ENCODE results near the gene RNF17.

RNF17 gene

GRCh38 chr13:24863748-24864540 lies 100.0 kb downstream of the RNF17 start:
- in situ Hi-C loops (cut with MboI; ENCODE audit: low sequenced_read_pairs, unreplicated experiment), result no loop called here
- no peak for DNase-seq (ENCODE audit: low spot score)
- TF ChIP-seq, protein P1, sequence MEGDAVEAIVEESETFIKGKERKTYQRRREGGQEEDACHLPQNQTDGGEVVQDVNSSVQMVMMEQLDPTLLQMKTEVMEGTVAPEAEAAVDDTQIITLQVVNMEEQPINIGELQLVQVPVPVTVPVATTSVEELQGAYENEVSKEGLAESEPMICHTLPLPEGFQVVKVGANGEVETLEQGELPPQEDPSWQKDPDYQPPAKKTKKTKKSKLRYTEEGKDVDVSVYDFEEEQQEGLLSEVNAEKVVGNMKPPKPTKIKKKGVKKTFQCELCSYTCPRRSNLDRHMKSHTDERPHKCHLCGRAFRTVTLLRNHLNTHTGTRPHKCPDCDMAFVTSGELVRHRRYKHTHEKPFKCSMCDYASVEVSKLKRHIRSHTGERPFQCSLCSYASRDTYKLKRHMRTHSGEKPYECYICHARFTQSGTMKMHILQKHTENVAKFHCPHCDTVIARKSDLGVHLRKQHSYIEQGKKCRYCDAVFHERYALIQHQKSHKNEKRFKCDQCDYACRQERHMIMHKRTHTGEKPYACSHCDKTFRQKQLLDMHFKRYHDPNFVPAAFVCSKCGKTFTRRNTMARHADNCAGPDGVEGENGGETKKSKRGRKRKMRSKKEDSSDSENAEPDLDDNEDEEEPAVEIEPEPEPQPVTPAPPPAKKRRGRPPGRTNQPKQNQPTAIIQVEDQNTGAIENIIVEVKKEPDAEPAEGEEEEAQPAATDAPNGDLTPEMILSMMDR (IDR thresholded peaks at IDR 0.05; ENCODE audit: borderline replicate concordance, control extremely low read depth, extremely low read depth, insufficient read depth, missing control alignments), result no peak

GRCh38 chr13:24864579-24864978 lies 100.6 kb downstream of the RNF17 start:
- TF ChIP-seq, protein P1 (IDR thresholded peaks at IDR 0.05; ENCODE audit: borderline replicate concordance, control extremely low read depth, extremely low read depth, insufficient read depth, missing control alignments), result no peak
- no peak for DNase-seq (ENCODE audit: low spot score)

DNA sequence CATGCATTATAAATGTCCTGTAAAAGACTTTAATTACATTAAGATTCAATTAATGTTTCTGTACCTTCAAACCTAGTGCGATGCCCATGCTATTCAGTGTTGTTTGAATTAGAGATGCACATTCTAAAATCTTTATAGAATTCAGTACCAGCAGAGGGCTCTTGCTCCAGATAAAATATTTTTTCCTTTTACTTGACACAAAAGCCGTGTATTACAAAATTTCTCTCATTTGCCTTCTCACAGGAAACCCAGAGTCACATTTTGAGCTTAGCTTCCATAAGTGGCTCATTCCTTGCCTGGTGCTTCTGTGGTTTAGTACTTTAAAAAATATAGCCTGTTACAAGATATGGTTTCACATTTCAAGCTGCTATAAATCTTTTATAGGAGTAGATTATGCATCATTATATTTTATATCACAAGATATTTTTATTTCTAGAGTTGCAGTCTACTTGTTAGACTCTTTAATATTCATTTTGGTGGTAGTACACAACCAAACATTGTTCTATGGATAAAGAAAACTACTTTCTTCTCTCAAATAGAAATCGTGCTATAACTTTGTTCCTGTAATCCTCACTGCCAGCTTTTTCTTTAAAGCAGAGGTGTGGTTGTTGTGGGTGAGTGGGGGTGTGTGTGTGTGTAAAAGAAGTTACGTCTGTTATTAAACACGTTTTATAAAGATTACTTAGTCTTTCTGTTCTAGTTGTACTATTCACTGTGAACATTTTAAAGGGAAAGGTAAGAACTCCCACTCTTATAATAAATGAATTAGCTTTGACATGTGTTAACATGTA lies 101.4 kb downstream of the RNF17 start:
- in situ Hi-C loops (cut with MboI; ENCODE audit: low sequenced_read_pairs, unreplicated experiment), result no loop called here
- DNase-seq (ENCODE audit: low spot score), result no peak
- TF ChIP-seq, protein P1 (IDR thresholded peaks at IDR 0.05; ENCODE audit: borderline replicate concordance, control extremely low read depth, extremely low read depth, insufficient read depth, missing control alignments), result no peak

More at GRCh38 chr13:24864579-24864978, 100.6 kb downstream of the RNF17 start:
- in situ Hi-C loops (cut with MboI; ENCODE audit: low sequenced_read_pairs, unreplicated experiment), result no loop called here

GRCh38 chr13:24866488-24866887 lies 102.5 kb downstream of the RNF17 start:
- DNase-seq (ENCODE audit: low spot score), result no peak
- in situ Hi-C loops (cut with MboI; ENCODE audit: low sequenced_read_pairs, unreplicated experiment), result no loop called here
- TF ChIP-seq, protein P1 (IDR thresholded peaks at IDR 0.05; ENCODE audit: borderline replicate concordance, control extremely low read depth, extremely low read depth, insufficient read depth, missing control alignments), result no peak

DNA sequence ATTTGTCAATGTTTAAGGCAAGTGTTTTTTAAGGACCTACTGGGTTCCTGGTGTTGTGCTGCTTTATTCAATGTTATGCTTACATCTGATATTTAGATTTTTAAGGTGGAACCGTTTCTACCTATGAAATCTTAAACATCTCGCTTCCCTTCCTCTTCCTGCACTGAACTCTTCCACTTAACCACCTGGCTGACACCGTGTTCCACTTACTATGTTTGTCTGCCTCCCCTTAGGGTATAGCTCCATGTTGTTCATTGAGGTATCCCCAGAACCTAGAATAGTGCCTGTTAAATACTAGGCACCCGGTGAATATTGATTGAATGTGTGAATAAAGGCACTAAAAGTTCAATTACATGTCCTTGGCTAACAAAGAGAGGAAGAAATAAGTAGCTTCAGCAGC lies 104.9 kb downstream of the RNF17 start:
- no peak for DNase-seq (ENCODE audit: low spot score)
- in situ Hi-C loops (cut with MboI; ENCODE audit: low sequenced_read_pairs, unreplicated experiment), result no loop called here
- TF ChIP-seq, protein P1 (IDR thresholded peaks at IDR 0.05; ENCODE audit: borderline replicate concordance, control extremely low read depth, extremely low read depth, insufficient read depth, missing control alignments), result no peak

- TF ChIP-seq, protein P1 (IDR thresholded peaks at IDR 0.05; ENCODE audit: borderline replicate concordance, control extremely low read depth, extremely low read depth, insufficient read depth, missing control alignments), result no peak
- DNase-seq (ENCODE audit: low spot score), result no peak
- in situ Hi-C loops (cut with MboI; ENCODE audit: low sequenced_read_pairs, unreplicated experiment), result no loop called here
Observed at GRCh38 chr13:24870380-24870760, 106.4 kb downstream of the RNF17 start.

All from GM13976 (cell line).